Measurements from ENCODE around the gene SDR39U1.

GRCh38 chr14:24430682-24431568, 11.7 kb downstream of the SDR39U1 start:
- TF ChIP-seq CTCF (IDR thresholded peaks at IDR 0.05 in 4 of 5, conservative IDR thresholded peaks at IDR 0.05 in 1 of 5) (no peak), POLR2A (IDR thresholded peaks at IDR 0.05) (no peak)
